ENCODE data around the gene HECTD2. TPM values are rescaled to one million over a fixed set of nuclear protein-coding genes. Genes with fewer than 3 reads are reported as not detected.

Gene HECTD2
- total RNA-seq, 1 experiment from 2014 or later, result 9.4 TPM

GRCh38 chr10:91391920-91392319 lies 18.2 kb upstream of the HECTD2 start:
- H3K4me3 Mint-ChIP-seq, result no peak overlapping the region
- ATAC-seq (no peak), DNase-seq (ENCODE audit: low spot score) (no peak)
- no peaks in the 10 kb centered on the region for H3K27me3 Mint-ChIP-seq (ENCODE audit: low read depth)
- H3K27ac Mint-ChIP-seq, result no peak overlapping the region
- CTCF ChIA-PET, result interaction anchor here (0.8 to 1.5 kb wide), 3 partner anchors 93 to 160 kb away, joined by 3 to 4 read pairs (median 3); no protein-coding TSS in a partner anchor
- TF ChIP-seq ATF2 (CRISPR knock-in tag; IDR thresholded peaks at IDR 0.05; ENCODE audit: borderline replicate concordance, low read depth) (no peak), TP53 (CRISPR knock-in tag; IDR thresholded peaks at IDR 0.05) (no peak), EMX1 (CRISPR knock-in tag; IDR thresholded peaks at IDR 0.05) (no peak), GABPB1 (CRISPR knock-in tag; IDR thresholded peaks at IDR 0.05) (no peak), ZNF232 (CRISPR knock-in tag; IDR thresholded peaks at IDR 0.05) (no peak), IRF1 (CRISPR knock-in tag; IDR thresholded peaks at IDR 0.05) (no peak)
- POLR2A ChIA-PET, result no interaction called here
- H3K9me3 Mint-ChIP-seq, result no peaks in the 10 kb centered on the region
- H3K4me1 Mint-ChIP-seq, result 0 out of 2 replicates have a peak, but pooled peaks cover 4% of the 10 kb centered on the region
- H3K36me3 Mint-ChIP-seq, result no peaks in the 10 kb centered on the region

GRCh38 chr10:91406322-91406721 lies 3.8 kb upstream of the HECTD2 start:
- peaks cover 45% of the 10 kb centered on the region for H3K4me1 Mint-ChIP-seq
- H3K9me3 Mint-ChIP-seq, result no peaks in the 10 kb centered on the region
- POLR2A ChIA-PET, result no interaction called here
- no peak for DNase-seq (ENCODE audit: low spot score)
- H3K36me3 Mint-ChIP-seq, result no peaks in the 10 kb centered on the region
- H3K27me3 Mint-ChIP-seq (ENCODE audit: low read depth), result peaks cover 4% of the 10 kb centered on the region; the same call in 1 of the 2 replicates
- TF ChIP-seq MLX (CRISPR knock-in tag; IDR thresholded peaks at IDR 0.05) (no peak), NR1H2 (CRISPR knock-in tag; IDR thresholded peaks at IDR 0.05) (no peak), CREM (CRISPR knock-in tag; IDR thresholded peaks at IDR 0.05) (no peak), TP53 (CRISPR knock-in tag; IDR thresholded peaks at IDR 0.05) (no peak), HMGA2 (CRISPR knock-in tag; IDR thresholded peaks at IDR 0.05) (no peak), ZNF423 (CRISPR knock-in tag; IDR thresholded peaks at IDR 0.05) (no peak), GTF2I (CRISPR knock-in tag; conservative IDR thresholded peaks at IDR 0.05) (no peak), ERG (CRISPR knock-in tag; IDR thresholded peaks at IDR 0.05) (no peak), CDX4 (CRISPR knock-in tag; IDR thresholded peaks at IDR 0.05; ENCODE audit: borderline replicate concordance) (no peak), ATF6 (CRISPR knock-in tag; IDR thresholded peaks at IDR 0.05) (no peak), ZNF512 (CRISPR knock-in tag; IDR thresholded peaks at IDR 0.05; ENCODE audit: borderline replicate concordance) (no peak), GABPB1 (CRISPR knock-in tag; IDR thresholded peaks at IDR 0.05) (no peak)
- no peak for ATAC-seq
- H3K4me3 Mint-ChIP-seq, result no peak overlapping the region
- CTCF ChIA-PET, result no interaction called here
- no peak overlapping the region for H3K27ac Mint-ChIP-seq
